HG03521 (cell line): ENCODE results near the gene MSLN.
A peak's percentile ranks its signal among the peaks of the same experiment; 100 is the strongest.
"Not testable (repeated sequence)": the region's sequence is repeated elsewhere in the genome, so short reads cannot be mapped to it uniquely, and the experiment has no call there.

Experiments used
- ATAC-seq: cut with Tn5 transposase; IDR thresholded peaks from one replicate; pipeline ENCODE4 v1.9.1; 2021; ENCODE audit warnings: mild to moderate bottlenecking, moderate library complexity; ENCODE audit not compliant: unreplicated experiment

MSLN gene

GRCh38 chr16:760545-761343, at the start of gene MSLN:
MSLN (plus strand) TSS chr16:760734; CDS start chr16:762681, 1,947 bp downstream.
- no peak for ATAC-seq

- ATAC-seq: no peak
These were observed 49.5 kb upstream of the MSLN start for GRCh38 chr16:711084-711483.

GRCh38 chr16:711548-712320, 48.8 kb upstream of the MSLN start:
- no peak for ATAC-seq

- ATAC-seq: not testable (repeated sequence)
These were observed 47.7 kb upstream of the MSLN start for GRCh38 chr16:712740-713250.

- no peak for ATAC-seq
These were observed 46.5 kb upstream of the MSLN start for GRCh38 chr16:714079-714478.

GRCh38 chr16:714558-715476, 45.7 kb upstream of the MSLN start, which contains the start of gene METRN:
METRN (plus strand) TSS chr16:715118; CDS start chr16:715290, 172 bp downstream.
- ATAC-seq: peak; percentile 74

GRCh38 chr16:715477-716199, 44.9 kb upstream of the MSLN start:
- ATAC-seq: no peak

- no peak for ATAC-seq
These were observed 44.4 kb upstream of the MSLN start for GRCh38 chr16:716200-716568.

- no peak for ATAC-seq
These were observed 43.7 kb upstream of the MSLN start for GRCh38 chr16:716768-717325.

GRCh38 chr16:717450-718245, 42.9 kb upstream of the MSLN start:
- ATAC-seq: no peak

- no peak for ATAC-seq
These were observed 42.1 kb upstream of the MSLN start for GRCh38 chr16:718389-718788.

- no peak for ATAC-seq
These were observed 41.6 kb upstream of the MSLN start for GRCh38 chr16:718922-719321.

GRCh38 chr16:719815-720446, 40.6 kb upstream of the MSLN start:
- ATAC-seq: no peak

GRCh38 chr16:720447-720989, 40.0 kb upstream of the MSLN start:
- peak; percentile 5 for ATAC-seq

GRCh38 chr16:720990-721764, 39.4 kb upstream of the MSLN start, which contains the start of gene ANTKMT:
ANTKMT (plus strand) TSS chr16:721146; CDS start chr16:721275, 129 bp downstream.
- ATAC-seq: peak; percentile 61

- ATAC-seq: no peak
These were observed 38.6 kb upstream of the MSLN start for GRCh38 chr16:721765-722540.
